Activated CD4-positive, alpha-beta T cell treated with anti-CD3 and anti-CD28 coated beads, Interleukin-2, amount 10 ng/mL, durations not matched to agents 7 days and 5 days (primary cell): ENCODE measurements around the gene FCF1. TPM values are rescaled to one million over a fixed set of nuclear protein-coding genes. Genes with fewer than 3 reads are reported as not detected.

Experiments
- total RNA-seq, 2 experiments: library from RNA; stranded (reverse); gene quantifications; one replicate each; pipeline ENCODE4 v1.2.3, GENCODE V29; 2021

FCF1 gene
- total RNA-seq, 2 experiments from 2014 or later = 60.1 to 81.9 TPM

Other genes starting within 250 kb of the FCF1 start
- gene NPC2, start 219.8 kb upstream of the FCF1 start, total RNA-seq = 10 to 100 TPM; 54.1 to 74.1 TPM
- 10 to 100 TPM; 30.1 to 30.4 TPM for gene ISCA2, start 219.4 kb upstream of the FCF1 start, total RNA-seq
- gene LTBP2, start 100.9 kb upstream of the FCF1 start, total RNA-seq = under 1 TPM; 0.05 to 0.12 TPM
- gene AREL1, start 64 bp upstream of the FCF1 start, total RNA-seq = 10 to 100 TPM; 44.1 to 44.2 TPM
- 10 to 100 TPM; 72.4 to 73.8 TPM for gene YLPM1, start 50.2 kb downstream of the FCF1 start, total RNA-seq
- not detected for gene PROX2, start 163.0 kb downstream of the FCF1 start, total RNA-seq
- gene DLST, start 168.8 kb downstream of the FCF1 start, total RNA-seq = 100 to 1,000 TPM in 1 of 2 experiments, 10 to 100 TPM in 1; 92.6 to 106 TPM
- 1 to 10 TPM; 4.5 to 4.6 TPM for gene RPS6KL1, start 210.1 kb downstream of the FCF1 start, total RNA-seq
- under 1 TPM; 0.12 to 0.15 TPM for gene PGF, start 242.5 kb downstream of the FCF1 start, total RNA-seq